GM18873 (cell line): ENCODE measurements around the gene XPA.
A peak's percentile ranks its signal among the peaks of the same experiment; 100 is the strongest.
"Not testable (repeated sequence)": the region's sequence is repeated elsewhere in the genome, so short reads cannot be mapped to it uniquely, and the experiment has no call there.

Source experiments
- ATAC-seq: cut with Tn5 transposase; IDR thresholded peaks from one replicate; pipeline ENCODE4 v1.9.1; 2021; ENCODE audit warnings: mild to moderate bottlenecking, moderate library complexity, moderate number of reproducible peaks; ENCODE audit not compliant: unreplicated experiment, low FRiP score

Gene XPA

DNA sequence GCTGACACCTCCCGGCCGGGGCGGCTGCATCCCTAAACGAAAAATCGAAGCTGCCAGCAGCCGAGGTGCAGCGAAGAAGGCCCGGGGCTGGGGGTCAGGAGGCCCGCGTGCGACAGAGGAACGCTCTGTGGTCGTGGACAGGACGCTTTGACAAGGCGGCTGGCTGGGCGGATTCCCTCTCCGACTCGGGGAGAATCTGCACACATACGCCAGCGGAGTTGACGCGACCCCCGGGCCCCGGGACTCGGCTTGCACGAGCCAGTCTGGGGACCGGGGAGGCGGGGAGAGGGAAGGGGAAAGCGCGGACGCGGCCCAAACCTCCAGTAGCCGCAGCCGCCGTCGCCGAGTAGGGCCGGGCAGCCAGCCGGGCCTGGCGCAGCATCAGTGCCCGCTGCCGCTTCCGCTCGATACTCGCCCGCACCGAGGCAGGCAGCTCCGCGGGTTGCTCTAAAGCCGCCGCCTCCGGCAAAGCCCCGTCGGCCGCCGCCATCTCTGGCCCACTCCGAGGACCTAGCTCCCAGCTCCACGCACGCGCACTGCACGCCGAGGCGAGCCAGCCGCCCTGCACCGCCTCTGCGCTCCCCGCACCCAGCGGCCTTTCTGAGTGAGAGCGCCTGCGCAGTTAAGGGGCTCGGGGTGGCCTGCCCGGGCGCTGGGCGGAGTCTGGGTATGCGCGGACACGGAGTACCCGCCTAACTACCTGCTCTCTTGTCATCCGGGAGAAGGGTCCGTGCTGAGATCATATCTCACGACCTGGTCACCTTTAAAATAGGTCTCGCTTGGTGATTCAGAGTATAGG lies at the start of gene XPA:
TSS of gene XPA (minus strand) at position 538 of the 799 bp plus-strand sequence. CDS start at position 490, 48 bp downstream.
- peak; percentile 92 for ATAC-seq

DNA sequence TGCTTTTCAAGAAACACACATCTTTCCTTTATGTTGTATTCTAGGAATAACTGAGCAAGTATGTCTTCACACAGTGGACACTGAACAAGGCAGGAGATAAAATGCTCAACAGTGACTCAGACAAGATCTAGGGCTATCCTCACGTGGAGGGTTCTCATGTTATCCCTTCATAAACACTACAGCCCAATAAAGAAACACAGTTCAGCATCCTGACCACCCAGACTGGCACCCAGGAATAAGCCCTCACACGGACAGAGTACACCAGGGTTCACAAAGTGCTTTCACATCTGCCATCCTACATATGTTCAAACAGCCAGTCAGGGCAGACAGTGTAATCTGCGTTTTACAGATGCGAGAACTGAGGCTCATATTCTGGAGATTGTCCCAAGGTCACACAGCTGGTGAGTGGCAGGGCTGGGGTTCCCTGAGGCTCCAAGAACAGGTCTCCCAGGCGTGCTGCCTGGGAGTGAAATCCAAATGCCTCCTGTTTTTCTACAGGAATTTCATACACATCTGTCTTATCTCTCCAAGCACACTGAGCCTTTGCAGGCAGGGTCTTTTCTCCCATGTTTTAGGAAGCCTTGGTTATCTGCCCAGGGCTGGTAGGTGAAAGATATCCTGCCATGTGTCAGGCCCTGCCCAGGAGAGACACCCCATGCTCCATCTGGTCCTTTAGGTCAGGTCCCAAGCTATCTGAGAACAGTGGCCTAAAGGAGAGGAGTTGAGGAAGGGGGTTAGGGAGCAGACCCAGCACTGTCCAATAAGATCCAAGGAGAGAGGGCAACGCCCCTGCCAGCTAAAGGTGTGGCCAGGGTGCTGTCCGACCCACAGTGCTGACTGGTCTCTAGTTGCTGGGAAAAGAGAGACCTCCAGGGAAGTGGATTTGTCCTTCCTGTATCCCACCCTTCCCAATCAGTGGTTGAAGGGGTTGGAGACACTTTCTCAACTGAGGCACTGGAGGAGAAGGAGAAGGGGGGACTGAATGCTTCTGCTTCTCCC lies 47.9 kb upstream of the XPA start:
- ATAC-seq: no peak

- ATAC-seq: not testable (repeated sequence)
Observed at GRCh38 chr9:97744025-97744424, 46.9 kb upstream of the XPA start.

DNA sequence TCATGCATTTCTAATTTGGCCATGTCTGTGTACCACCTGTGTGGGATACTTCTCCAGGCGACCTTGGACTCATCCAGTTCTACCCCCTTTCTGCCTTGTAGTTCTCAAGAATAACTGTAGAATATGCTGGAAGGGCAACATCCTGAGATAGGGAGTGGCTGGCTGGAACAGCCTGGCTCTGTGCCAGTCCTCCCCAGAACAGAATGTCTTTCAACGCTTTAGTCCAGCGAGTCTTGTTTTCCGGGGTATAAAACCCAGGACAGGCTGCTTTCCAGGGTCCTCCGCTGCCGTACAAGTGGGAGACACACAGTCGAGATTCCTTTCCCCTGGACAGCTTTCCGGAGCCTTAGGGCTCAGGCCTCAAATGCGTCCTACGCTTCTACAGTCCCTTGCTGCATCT lies 45.4 kb upstream of the XPA start:
- ATAC-seq: no peak

- ATAC-seq: no peak
Observed at GRCh38 chr9:97741947-97742346, 44.8 kb upstream of the XPA start.

DNA sequence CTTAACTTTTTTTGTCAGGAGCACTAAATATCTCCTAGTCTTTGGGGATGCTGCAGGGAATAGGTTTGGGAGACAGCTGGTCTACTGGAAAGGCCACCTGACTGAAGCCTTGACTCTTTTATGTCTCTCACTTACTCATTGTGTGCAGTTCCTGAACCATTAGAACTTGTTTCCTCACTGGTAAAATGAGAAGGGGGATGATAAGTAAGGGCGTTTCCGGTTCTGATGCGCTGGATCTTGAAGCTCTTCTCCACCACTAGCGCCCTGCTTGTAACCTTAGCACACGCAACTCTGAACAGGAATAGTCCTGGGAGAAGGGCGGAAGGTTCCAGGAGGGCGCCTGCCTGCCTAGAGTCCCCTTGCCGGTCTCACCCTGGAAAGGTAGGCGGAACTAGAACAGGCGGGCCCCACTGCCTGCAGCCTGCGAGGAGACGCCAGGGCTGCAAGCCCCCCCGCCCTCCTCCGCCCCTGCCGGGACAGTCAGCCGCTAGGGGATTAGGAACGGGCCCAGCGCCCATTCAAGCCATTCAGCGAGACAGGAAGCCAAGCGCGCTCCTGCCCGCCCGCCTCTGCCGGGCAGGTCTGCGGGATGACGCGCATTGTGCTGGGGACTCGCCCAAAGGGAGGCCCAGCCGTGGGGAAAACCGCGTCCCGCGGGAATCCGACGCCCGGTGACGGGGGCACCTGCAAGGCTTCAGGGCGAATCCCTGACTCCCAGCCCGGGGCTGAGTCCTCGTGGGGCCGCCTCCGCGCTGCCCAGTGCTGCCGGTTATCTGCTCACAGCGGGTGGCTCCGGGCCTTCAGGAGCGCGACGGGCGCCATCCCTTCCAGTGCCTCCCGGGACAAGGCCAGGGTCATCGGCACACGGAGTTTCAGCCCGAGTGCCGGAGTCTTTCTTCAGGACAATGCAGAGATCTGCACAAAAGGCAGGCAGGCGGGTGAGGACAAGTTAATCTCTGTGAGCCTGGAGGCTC lies 44.0 kb upstream of the XPA start:
- ATAC-seq: no peak

DNA sequence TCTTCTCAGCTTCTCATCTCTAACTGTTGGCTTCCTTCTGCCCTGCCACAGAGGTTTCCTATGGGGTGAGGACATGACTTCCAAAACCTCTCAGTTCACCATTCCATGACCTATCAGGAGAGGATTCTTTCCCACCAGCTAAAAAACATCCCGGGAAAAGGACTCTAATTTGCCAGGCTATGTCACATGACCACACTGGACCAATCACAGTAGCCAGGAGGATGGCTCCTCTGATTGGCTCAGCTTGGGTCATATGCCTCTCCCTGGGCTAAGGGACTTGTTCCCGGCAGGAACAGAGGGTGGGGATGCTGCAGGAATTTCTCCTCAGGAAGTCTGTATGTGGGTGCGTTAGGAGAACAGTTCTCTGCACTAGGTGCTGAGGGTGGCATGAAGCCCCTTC lies 40.3 kb upstream of the XPA start:
- no peak for ATAC-seq

- ATAC-seq: no peak
Observed at GRCh38 chr9:97735070-97735600, 38.0 kb upstream of the XPA start.

- no peak for ATAC-seq
Observed at GRCh38 chr9:97726716-97727115, 29.6 kb upstream of the XPA start.

- ATAC-seq: no peak
Observed at GRCh38 chr9:97723819-97724218, 26.7 kb upstream of the XPA start.

DNA sequence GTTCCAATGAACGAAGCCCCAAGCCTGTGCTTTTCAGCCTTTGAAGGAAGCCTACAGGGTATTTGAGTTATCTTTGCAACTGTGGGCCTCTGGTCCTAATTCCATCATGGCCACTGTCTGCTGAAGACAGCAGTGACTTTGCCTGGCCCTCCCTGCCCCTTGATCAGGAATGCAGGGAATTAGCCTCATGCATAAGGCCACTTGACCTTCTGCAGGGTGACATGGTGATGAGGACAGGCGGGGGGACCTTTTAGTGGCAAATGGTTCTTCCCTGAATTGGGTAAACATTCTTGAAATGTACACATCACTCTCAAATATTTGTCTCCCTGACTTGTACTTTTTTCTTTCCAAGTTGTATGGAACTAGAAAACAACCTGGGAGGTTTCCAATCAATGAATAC lies 25.2 kb upstream of the XPA start:
- ATAC-seq: no peak

DNA sequence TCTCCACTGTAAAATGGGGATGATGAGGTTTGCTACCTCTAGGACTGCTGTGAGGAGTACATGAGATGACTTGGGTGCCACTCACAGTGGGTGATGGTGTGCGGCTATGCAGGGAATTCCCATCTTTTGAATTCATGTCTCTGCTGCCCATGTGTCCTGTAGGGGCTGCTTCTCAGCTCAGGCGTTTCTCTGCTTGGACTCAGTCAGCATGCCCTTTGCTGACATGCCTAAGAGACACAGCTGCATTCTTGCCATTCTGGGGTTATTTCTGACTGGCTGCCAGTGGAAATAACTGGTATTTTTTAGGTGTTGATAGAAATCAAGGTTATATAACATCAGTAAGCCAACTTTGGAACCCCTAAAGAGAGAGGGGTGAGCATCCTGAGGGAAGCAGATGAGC lies 24.3 kb upstream of the XPA start:
- no peak for ATAC-seq

- ATAC-seq: no peak
Observed at GRCh38 chr9:97717866-97718265, 20.7 kb upstream of the XPA start.

GRCh38 chr9:97714435-97714834 lies 17.3 kb upstream of the XPA start:
- no peak for ATAC-seq

GRCh38 chr9:97711223-97711626 lies 14.1 kb upstream of the XPA start:
- ATAC-seq: no peak

- no peak for ATAC-seq
Observed at GRCh38 chr9:97710356-97711222, 13.4 kb upstream of the XPA start.

- ATAC-seq: no peak
Observed at GRCh38 chr9:97706246-97706645, 9.1 kb upstream of the XPA start.

- ATAC-seq: no peak
Observed at GRCh38 chr9:97705354-97705950, 8.3 kb upstream of the XPA start.

DNA sequence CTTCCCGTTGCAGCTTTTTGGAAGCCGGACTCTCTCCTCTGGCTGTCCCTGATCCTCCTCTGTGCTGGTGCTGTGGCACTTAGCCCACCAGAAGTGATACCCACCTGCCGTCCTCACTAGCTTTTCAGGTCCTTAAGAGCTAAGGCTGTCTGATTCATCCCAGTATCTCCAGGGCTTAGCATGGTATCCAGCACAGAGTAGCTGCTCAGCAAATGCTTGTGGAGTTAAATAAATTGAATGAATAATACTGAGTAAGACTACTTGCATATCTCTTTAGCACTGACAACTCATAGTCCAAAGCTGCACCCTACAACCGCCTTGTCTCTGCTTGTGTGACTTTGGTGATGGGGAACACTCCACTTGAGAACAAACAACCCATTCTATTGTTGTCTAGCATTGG lies 7.7 kb upstream of the XPA start:
- ATAC-seq: no peak
